ENCODE results near the gene ADARB2. TPM values are rescaled to one million over a fixed set of nuclear protein-coding genes. Genes with fewer than 3 reads are reported as not detected.

Gene ADARB2
- polyA plus RNA-seq, 1 of the 3 experiments (the other 2 are of a cell fraction), result not detected

DNA sequence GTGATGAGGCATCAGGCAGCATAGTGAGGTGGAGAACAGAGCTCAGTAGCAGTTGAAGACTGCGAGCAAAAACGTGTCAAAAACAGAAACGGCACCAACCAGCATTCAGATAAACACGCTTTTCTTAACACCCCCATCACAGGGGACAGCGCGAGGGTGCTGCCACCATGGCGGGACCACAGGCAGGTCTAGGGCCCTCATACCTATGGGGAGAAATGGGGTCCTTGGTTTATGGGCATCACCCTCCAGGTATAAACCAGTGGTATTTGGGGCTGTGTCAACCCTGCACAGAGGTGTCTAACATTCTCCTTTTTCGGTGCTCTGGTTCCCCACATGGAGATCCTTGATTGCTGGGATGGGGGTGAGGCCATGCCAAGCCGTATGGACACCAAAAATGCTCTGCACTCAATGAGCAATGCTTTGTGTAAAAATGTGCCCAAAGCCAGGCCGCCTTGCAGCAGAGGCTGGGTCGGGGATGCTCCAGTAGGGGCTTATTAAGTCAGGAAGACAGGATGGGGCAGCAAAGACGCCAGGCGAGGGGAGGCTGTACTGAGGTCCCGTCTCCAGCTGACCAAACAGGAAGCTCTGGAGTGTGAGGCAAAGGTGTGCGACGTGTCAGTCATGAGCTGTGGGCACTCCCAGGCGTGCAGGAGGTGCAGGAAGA is 489.6 kb downstream of the ADARB2 start:
- no peaks in the 10 kb centered on the region for H3K36me3 ChIP-seq (replicated peaks in 1 of 2; ENCODE audit: control insufficient read depth in 1 of 2, insufficient read depth in 2 of 2, low read length in 1 of 2)
- H3K9ac ChIP-seq, result no peak overlapping the region
- 32% methylated on average over 16 of the region's 17 CpGs for WGBS (ENCODE audit: low lambda C conversion rate)
- TF ChIP-seq RFX5 (IDR thresholded peaks at IDR 0.05; ENCODE audit: low read length) (no peak), JUND (IDR thresholded peaks at IDR 0.05) (no peak), USF1 (IDR thresholded peaks at IDR 0.05; ENCODE audit: borderline replicate concordance, low read depth) (no peak), TCF12 (IDR thresholded peaks at IDR 0.05) (no peak), NFIC (IDR thresholded peaks at IDR 0.05; ENCODE audit: borderline replicate concordance) (no peak), FOSL2 (IDR thresholded peaks at IDR 0.05; ENCODE audit: borderline replicate concordance, low read depth) (no peak), MEF2A (IDR thresholded peaks at IDR 0.05; ENCODE audit: borderline replicate concordance, low read depth) (no peak), CHD2 (IDR thresholded peaks at IDR 0.05; ENCODE audit: low read length, partially characterized antibody) (no peak), USF2 (IDR thresholded peaks at IDR 0.05; ENCODE audit: borderline replicate concordance, low read depth, low read length) (no peak)
- TF ChIP-seq, protein P1, sequence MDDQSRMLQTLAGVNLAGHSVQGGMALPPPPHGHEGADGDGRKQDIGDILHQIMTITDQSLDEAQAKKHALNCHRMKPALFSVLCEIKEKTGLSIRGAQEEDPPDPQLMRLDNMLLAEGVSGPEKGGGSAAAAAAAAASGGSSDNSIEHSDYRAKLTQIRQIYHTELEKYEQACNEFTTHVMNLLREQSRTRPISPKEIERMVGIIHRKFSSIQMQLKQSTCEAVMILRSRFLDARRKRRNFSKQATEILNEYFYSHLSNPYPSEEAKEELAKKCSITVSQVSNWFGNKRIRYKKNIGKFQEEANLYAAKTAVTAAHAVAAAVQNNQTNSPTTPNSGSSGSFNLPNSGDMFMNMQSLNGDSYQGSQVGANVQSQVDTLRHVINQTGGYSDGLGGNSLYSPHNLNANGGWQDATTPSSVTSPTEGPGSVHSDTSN (IDR thresholded peaks at IDR 0.05), result no peak
- CTCF ChIA-PET, result no interaction called here
- H3K27ac ChIP-seq (ENCODE audit: low read depth in 2 of 2, low read length in 1 of 2), result no peak overlapping the region
- no peaks in the 10 kb centered on the region for H3K27me3 ChIP-seq (ENCODE audit: insufficient read depth)
- no peaks in the 10 kb centered on the region for H3K9me3 ChIP-seq
- H2AFZ ChIP-seq (ENCODE audit: low read depth), result no peak overlapping the region
- H3K4me3 ChIP-seq (ENCODE audit: low read depth in 2 of 2, low read length in 1 of 2), result no peak overlapping the region
- H4K20me1 ChIP-seq (ENCODE audit: insufficient read depth), result no peaks in the 10 kb centered on the region
- peaks cover 0 to 7% of the 10 kb centered on the region in 2 experiments; a peak in 1 of 4 replicates for H3K4me1 ChIP-seq (ENCODE audit: control insufficient read depth in 1 of 2, insufficient read depth in 2 of 2, low read depth in 1 of 2, low read length in 1 of 2)
- H3K4me2 ChIP-seq, result no peak overlapping the region
- no peak for DNase-seq
- H3F3A ChIP-seq (replicated peaks; ENCODE audit: insufficient read depth), result no peaks in the 10 kb centered on the region
- H3K79me2 ChIP-seq (ENCODE audit: insufficient read depth), result no peaks in the 10 kb centered on the region
- POLR2A ChIA-PET, result no interaction called here
- H3K9me2 ChIP-seq, result no peaks in the 10 kb centered on the region

DNA sequence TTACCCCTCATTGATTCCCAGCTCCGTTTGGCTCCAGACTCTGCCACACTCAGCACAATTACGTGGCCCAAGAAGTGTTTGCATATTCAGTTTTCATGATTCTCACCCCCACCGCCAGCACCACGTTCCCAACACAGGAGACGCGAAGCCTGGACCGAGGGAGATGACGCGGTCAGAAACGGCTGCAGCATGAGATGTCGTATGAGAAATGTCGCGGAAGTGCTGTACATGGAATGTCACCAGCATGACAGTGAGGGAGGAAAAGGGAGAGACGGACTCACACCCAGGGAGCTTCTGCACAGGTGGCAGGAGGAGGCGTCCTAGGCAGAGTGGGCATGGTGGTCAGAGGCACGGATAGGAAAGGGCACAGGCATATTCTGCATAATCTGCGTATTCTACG is 492.8 kb downstream of the ADARB2 start:
- POLR2A ChIA-PET, result no interaction called here
- Histone ChIP-seq H3K4me1 (ENCODE audit: control insufficient read depth in 1 of 2, insufficient read depth in 2 of 2, low read depth in 1 of 2, low read length in 1 of 2) (peaks cover 0 to 11% of the 10 kb centered on the region in 2 experiments; a peak in 1 of 4 replicates), H3K4me3 (ENCODE audit: low read depth in 2 of 2, low read length in 1 of 2) (no peak overlapping the region), H3K27ac (ENCODE audit: low read depth in 2 of 2, low read length in 1 of 2) (no peak overlapping the region), H3K9me3 (no peaks in the 10 kb centered on the region), H3K79me2 (ENCODE audit: insufficient read depth) (no peaks in the 10 kb centered on the region), H3K9me2 (no peaks in the 10 kb centered on the region), H3K27me3 (ENCODE audit: insufficient read depth) (no peaks in the 10 kb centered on the region), H3K36me3 (replicated peaks in 1 of 2; ENCODE audit: control insufficient read depth in 1 of 2, insufficient read depth in 2 of 2, low read length in 1 of 2) (no peaks in the 10 kb centered on the region), H2AFZ (ENCODE audit: low read depth) (no peak overlapping the region), H4K20me1 (ENCODE audit: insufficient read depth) (no peaks in the 10 kb centered on the region), H3K9ac (no peak overlapping the region), H3K4me2 (no peak overlapping the region), H3F3A (replicated peaks; ENCODE audit: insufficient read depth) (no peaks in the 10 kb centered on the region)
- no peak for TF ChIP-seq USF1 (IDR thresholded peaks at IDR 0.05; ENCODE audit: borderline replicate concordance, low read depth)
- TF ChIP-seq JUND (IDR thresholded peaks at IDR 0.05), result no peak
- TF ChIP-seq, protein P2, sequence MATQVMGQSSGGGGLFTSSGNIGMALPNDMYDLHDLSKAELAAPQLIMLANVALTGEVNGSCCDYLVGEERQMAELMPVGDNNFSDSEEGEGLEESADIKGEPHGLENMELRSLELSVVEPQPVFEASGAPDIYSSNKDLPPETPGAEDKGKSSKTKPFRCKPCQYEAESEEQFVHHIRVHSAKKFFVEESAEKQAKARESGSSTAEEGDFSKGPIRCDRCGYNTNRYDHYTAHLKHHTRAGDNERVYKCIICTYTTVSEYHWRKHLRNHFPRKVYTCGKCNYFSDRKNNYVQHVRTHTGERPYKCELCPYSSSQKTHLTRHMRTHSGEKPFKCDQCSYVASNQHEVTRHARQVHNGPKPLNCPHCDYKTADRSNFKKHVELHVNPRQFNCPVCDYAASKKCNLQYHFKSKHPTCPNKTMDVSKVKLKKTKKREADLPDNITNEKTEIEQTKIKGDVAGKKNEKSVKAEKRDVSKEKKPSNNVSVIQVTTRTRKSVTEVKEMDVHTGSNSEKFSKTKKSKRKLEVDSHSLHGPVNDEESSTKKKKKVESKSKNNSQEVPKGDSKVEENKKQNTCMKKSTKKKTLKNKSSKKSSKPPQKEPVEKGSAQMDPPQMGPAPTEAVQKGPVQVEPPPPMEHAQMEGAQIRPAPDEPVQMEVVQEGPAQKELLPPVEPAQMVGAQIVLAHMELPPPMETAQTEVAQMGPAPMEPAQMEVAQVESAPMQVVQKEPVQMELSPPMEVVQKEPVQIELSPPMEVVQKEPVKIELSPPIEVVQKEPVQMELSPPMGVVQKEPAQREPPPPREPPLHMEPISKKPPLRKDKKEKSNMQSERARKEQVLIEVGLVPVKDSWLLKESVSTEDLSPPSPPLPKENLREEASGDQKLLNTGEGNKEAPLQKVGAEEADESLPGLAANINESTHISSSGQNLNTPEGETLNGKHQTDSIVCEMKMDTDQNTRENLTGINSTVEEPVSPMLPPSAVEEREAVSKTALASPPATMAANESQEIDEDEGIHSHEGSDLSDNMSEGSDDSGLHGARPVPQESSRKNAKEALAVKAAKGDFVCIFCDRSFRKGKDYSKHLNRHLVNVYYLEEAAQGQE (IDR thresholded peaks at IDR 0.05; ENCODE audit: low read depth, low read length), result no peak
- TF ChIP-seq FOXM1 (IDR thresholded peaks at IDR 0.05; ENCODE audit: low read depth), result no peak
- TF ChIP-seq SMC3 (IDR thresholded peaks at IDR 0.05; ENCODE audit: low read depth, low read length), result no peak
- TF ChIP-seq, protein P1 (IDR thresholded peaks at IDR 0.05), result no peak
- TF ChIP-seq NFIC (IDR thresholded peaks at IDR 0.05; ENCODE audit: borderline replicate concordance), result no peak
- no peak for TF ChIP-seq RXRA (IDR thresholded peaks at IDR 0.05; ENCODE audit: borderline replicate concordance, low read depth)
- no peak for TF ChIP-seq RCOR1 (IDR thresholded peaks at IDR 0.05; ENCODE audit: low read length)
- no peak for DNase-seq
- 69% methylated on average over 18 of the region's 18 CpGs for WGBS (ENCODE audit: low lambda C conversion rate)
- CTCF ChIA-PET, result interaction anchor here (1.4 to 1.7 kb wide), 2 partner anchors 16 to 1733 kb away, joined by 3 to 5 read pairs; no protein-coding TSS in a partner anchor
